D721Med (cell line): ENCODE results near the gene NOC4L.

ENCODE experiments used
- DNase-seq: peaks from one replicate; pipeline ENCODE4 v3.0.0; 2011; ENCODE audit warnings: low spot score; ENCODE audit not compliant: insufficient read length
- FAIRE-seq: peaks from 2 replicates; lab custom pipeline; 2011; peaks lifted over from hg19 to GRCh38; lab: Jason Lieb, UNC
- CTCF ChIP-seq: IDR thresholded peaks from 2 replicates; pipeline ENCODE4 v1.5.1; 2012; ENCODE audit warnings: mild to moderate bottlenecking, control low read depth; ENCODE audit not compliant: insufficient read depth; ENCODE audit errors: missing control alignments

Gene NOC4L

DNA sequence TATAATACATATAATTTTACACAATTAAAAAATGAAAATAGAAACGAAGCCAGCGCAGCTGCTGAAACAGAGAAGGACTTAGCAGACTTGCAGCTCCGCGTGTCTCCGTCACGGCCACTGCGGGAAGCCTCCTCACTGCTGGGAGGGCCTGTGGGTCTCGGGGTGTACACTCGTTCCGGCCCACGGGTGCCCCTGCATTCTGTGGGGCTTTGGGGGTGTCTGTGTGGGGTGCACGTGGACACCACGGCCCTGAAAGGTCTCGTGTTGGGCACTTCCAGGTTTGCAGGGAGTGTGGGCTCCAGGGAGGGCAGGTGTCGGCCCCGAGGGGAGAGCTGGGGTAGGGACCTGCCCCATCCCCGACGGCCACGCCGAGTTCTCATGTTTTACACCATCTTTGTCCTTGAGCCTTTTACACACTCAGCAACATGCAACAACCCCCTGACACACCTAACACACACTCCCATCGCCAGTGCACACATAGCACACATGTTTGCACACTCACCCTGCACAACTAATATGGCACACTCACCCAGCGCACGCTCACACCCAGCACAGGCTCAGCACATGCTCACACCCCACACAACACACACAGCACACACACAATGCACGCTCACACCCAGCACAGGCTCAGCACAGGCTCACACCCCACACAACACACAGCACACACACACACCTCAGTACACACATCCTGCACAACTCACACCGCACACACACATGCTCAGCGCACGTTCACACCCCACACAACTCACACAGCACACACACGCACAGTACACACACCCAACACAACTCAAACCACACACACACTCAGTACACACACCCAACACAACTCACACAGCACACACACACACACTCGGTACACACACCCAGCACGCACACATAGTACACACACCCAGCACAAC is 36.6 kb downstream of the NOC4L start:
- FAIRE-seq (no peak), DNase-seq (no peak)
- no peak for TF ChIP-seq CTCF

DNA sequence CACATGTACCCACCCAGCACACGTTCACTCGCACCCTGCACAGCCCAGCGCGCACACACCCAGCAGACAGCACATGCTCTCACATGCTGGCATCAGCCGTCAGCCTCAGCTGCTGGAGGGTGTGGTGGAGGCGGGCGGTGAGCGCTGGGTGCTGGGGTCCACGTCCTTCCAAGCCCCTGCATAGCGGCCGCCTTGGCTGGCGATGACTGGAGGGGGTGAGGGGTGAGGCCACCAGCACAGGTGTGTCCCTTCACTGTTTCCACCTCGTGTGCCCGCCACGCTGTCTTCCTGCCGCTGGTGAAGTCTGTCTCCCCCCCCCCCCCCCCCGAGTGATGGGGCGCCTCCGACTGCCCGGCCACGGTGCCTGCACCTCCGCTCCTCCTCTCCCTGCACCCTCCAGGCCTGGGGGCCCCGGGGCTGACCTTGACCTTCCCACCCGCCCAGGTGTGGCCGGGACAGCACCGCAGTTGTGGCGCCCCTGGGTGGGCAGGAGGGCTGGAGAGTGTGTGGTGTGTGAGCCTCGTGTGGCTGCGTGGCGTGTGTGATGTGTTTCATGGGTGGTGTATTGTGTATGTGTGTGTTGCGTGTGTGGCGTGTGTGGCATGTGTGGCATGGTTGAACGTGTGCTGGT is 37.4 kb downstream of the NOC4L start:
- DNase-seq (no peak), FAIRE-seq (no peak)
- no peak for TF ChIP-seq CTCF

DNA sequence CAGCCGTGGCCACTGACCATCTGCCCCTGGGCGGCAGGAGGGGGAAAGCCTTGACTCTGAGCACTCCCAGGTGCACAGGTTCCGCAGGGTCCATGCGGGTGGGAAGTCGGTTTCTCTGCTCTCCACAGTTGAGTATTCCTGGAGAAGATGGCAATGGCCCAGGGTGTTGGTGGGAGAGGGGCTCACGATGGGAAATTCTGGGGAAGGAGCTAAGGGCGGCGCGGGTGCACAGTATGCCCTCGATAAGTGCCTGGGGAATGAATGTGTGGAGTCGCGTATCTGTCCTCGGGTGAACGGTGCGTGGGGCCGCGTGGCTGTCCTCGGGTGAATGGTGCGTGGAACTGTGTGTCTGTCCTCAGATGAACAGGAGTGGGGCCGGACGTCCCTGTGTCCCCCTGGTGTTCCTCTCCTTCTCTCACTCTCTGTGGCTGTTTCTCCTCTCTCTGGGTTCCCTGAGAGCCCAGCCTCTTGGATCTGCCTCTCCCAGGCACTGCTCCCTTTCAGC is 38.0 kb downstream of the NOC4L start:
- no peak for TF ChIP-seq CTCF
- no peak for FAIRE-seq
- DNase-seq: no peak

GRCh38 chr12:132182711-132183365 is 38.6 kb downstream of the NOC4L start:
- DNase-seq (no peak), FAIRE-seq (no peak)
- no peak for TF ChIP-seq CTCF

DNA sequence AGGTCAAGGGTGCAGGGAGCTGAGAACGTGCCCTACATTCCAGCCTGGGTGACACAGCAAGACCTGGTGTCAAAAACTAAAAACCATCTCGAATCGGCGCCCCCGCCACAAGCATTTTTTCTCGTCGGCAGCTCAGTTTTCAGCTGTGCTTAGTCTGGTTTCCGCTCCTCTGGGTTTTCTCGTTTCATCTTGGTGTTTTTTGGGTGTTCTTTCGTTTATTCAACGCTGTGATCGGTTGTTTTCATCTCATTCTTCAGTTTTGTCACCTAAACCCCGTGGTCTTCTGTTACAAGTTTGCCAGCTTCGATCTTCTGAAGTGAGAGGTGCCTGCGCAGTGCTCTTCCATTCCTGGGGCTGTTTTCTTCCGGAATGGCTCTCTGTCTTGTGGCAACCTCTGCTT is 41.4 kb downstream of the NOC4L start:
- no peak for DNase-seq
- no peak for FAIRE-seq
- TF ChIP-seq CTCF: no peak

GRCh38 chr12:132186208-132186856 is 42.1 kb downstream of the NOC4L start:
- TF ChIP-seq CTCF: no peak
- FAIRE-seq: no peak
- DNase-seq: no peak
